ENCODE results near the gene CIDEC. TPM values are rescaled to one million over a fixed set of nuclear protein-coding genes. Genes with fewer than 3 reads are reported as not detected.

The CIDEC gene
- total and polyA plus RNA-seq, 4 experiments from 2014 or later, result not detected

DNA sequence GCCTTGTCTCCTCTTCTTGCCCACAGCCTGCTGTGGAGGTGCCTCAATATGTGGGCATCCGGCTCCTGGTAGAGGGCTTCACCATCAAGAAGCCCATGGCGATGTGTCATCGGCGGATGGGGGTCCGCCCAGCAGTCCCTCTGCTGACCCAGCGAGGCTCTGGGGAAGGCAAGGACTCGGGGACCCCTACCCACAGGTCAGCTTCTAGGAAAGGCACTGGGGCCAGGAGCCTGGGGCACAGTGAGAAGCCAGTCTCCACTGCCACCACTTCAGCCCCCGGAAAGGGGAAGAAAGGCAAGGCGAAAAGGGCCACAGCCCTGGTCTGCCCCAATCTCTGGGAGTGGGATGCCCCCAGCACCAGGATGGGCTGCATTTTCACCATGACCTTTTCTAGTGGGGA lies 47.0 kb downstream of the CIDEC start:
- peaks cover 23% of the 10 kb centered on the region for H3K36me3 ChIP-seq (ENCODE audit: insufficient read depth, low read length)
- no peak overlapping the region for H3K27ac ChIP-seq (ENCODE audit: low read depth, low read length)
- POLR2A ChIA-PET (ENCODE audit: partially characterized antibody), result interaction anchor here (1.2 kb wide), 1 partner anchor 11 kb away, joined by 3 read pairs; the partner anchor contains the start of gene RPUSD3
- H3K27ac Mint-ChIP-seq, result no peak overlapping the region
- H3K9me3 ChIP-seq (ENCODE audit: control insufficient read depth in 1 of 2, low read length in 2 of 2), result no peaks in the 10 kb centered on the region
- CTCF ChIA-PET (ENCODE audit: partially characterized antibody), result no interaction called here
- DNase-seq, result no peak
- intact Hi-C loops (cut with micrococcal nuclease), result no loop called here
- H3K4me1 Mint-ChIP-seq, result peaks cover 0 to 11% (median 7%) of the 10 kb centered on the region in 4 donors
- no peaks in the 10 kb centered on the region for H3K27me3 Mint-ChIP-seq
- H3K9me3 Mint-ChIP-seq, result no peaks in the 10 kb centered on the region
- no peak overlapping the region for H3K4me3 ChIP-seq (ENCODE audit: low read length in 2 of 2)
- no peaks in the 10 kb centered on the region for H3K27me3 ChIP-seq (ENCODE audit: insufficient read depth, low read length)
- no peaks in the 10 kb centered on the region for H3K4me1 ChIP-seq (ENCODE audit: insufficient read depth, low read length)
- no peak overlapping the region for H3K4me3 Mint-ChIP-seq
- peaks cover 9 to 42% of the 10 kb centered on the region in 2 donors for H3K36me3 Mint-ChIP-seq

DNA sequence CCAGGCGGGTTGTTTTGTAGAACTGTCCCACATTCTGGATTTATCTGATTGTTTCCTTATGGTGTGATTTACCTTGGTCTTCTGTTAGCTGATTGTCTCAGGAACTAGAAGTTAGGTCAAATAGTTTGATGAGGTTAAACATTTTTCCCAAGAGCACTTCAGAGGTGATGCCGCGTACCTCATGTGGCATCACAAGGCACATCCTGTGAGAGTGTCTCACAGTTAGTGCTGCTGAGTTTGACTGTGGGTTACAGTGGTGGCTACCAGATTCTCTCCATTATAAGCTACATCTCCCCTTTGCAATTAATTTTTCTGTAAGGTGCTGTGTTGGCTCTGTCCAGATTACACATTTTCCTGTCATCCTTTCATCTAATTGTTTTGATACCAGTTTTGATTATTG lies 48.8 kb downstream of the CIDEC start:
- H3K36me3 Mint-ChIP-seq, result peaks cover 6 to 37% of the 10 kb centered on the region in 2 donors
- Histone ChIP-seq H3K9me3 (ENCODE audit: control insufficient read depth in 1 of 2, low read length in 2 of 2) (no peaks in the 10 kb centered on the region), H3K27ac (ENCODE audit: low read depth, low read length) (no peak overlapping the region), H3K4me3 (ENCODE audit: low read length in 2 of 2) (no peak overlapping the region), H3K4me1 (ENCODE audit: insufficient read depth, low read length) (no peaks in the 10 kb centered on the region), H3K36me3 (ENCODE audit: insufficient read depth, low read length) (peaks cover 16% of the 10 kb centered on the region), H3K27me3 (ENCODE audit: insufficient read depth, low read length) (no peaks in the 10 kb centered on the region)
- H3K4me1 Mint-ChIP-seq, result peaks cover 0 to 12% (median 9%) of the 10 kb centered on the region in 4 donors
- intact Hi-C loops (cut with micrococcal nuclease), result no loop called here
- POLR2A ChIA-PET (ENCODE audit: partially characterized antibody), result interaction anchor here (1.1 kb wide), 1 partner anchor 121 kb away, joined by 3 read pairs; the partner anchor contains the start of gene PRRT3
- no peak overlapping the region for H3K4me3 Mint-ChIP-seq
- H3K27ac Mint-ChIP-seq, result peak overlapping the region in 3 of 7 donors; percentile 27 to 66 (median 50)
- CTCF ChIA-PET (ENCODE audit: partially characterized antibody), result interaction anchor here (1.5 to 1.6 kb wide), 2 partner anchors 23 to 49 kb away, joined by 3 to 5 read pairs; no protein-coding TSS in a partner anchor
- no peak for DNase-seq
- no peaks in the 10 kb centered on the region for H3K9me3 Mint-ChIP-seq
- no peaks in the 10 kb centered on the region for H3K27me3 Mint-ChIP-seq

DNA sequence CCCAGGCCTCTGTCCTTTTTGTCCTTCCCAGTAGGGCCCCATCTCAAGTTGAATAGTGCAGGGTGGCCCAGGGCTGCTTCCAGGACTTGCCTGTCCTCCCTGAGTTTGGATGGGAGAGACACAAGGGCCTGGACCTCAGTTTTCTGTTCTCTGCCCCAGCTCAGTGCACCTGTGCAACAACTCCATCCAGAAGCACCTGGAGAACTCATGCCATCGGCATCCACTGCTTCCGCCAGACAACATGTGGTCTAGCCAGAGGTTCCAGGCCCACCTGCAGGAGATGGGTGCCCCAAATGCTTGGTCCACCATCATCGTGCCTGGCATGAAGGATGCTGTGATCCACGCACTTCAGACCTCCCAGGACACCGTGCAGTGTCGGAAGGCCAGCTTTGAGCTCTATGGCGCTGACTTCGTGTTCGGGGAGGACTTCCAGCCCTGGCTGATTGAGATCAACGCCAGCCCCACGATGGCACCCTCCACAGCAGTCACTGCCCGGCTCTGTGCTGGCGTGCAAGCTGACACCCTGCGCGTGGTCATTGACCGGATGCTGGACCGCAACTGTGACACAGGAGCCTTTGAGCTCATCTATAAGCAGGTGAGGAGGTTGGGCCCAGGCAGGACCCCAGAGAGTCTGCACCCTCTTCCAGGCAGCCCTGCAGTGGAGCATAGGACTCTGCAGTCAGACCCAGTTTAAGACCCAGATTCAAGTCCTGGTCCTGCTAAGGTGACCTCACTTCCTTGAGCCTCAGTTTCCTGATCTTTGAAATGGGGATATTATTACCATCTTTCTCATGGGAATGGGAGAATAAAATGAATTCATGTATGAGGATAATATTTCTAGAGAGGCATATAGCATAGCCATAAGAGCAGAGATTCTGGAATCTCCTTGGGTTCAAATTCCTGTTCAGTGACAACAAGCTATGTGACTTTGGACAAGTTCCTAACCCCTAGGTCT lies 51.0 kb downstream of the CIDEC start:
- no peak for DNase-seq
- Histone ChIP-seq H3K27me3 (ENCODE audit: insufficient read depth, low read length) (no peaks in the 10 kb centered on the region), H3K4me1 (ENCODE audit: insufficient read depth, low read length) (no peaks in the 10 kb centered on the region), H3K36me3 (ENCODE audit: insufficient read depth, low read length) (peaks cover 11% of the 10 kb centered on the region), H3K4me3 (ENCODE audit: low read length in 2 of 2) (no peak overlapping the region), H3K9me3 (ENCODE audit: control insufficient read depth in 1 of 2, low read length in 2 of 2) (no peaks in the 10 kb centered on the region), H3K27ac (ENCODE audit: low read depth, low read length) (no peak overlapping the region)
- Mint-ChIP-seq H3K4me3 (no peak overlapping the region), H3K27ac (no peak overlapping the region), H3K27me3 (no peaks in the 10 kb centered on the region), H3K9me3 (no peaks in the 10 kb centered on the region), H3K36me3 (peaks cover 0 to 18% of the 10 kb centered on the region in 2 donors), H3K4me1 (peaks cover 0 to 12% (median 8%) of the 10 kb centered on the region in 4 donors)
- intact Hi-C loops (cut with micrococcal nuclease), result no loop called here
- CTCF ChIA-PET (ENCODE audit: partially characterized antibody), result interaction anchor here (1.5 to 2.0 kb wide), 3 partner anchors 12 to 24 kb away, joined by 3 to 6 read pairs (median 3); no protein-coding TSS in a partner anchor
- POLR2A ChIA-PET (ENCODE audit: partially characterized antibody), result interaction anchor here (1.1 kb wide), 1 partner anchor 104 kb away, joined by 3 read pairs; no protein-coding TSS in a partner anchor

DNA sequence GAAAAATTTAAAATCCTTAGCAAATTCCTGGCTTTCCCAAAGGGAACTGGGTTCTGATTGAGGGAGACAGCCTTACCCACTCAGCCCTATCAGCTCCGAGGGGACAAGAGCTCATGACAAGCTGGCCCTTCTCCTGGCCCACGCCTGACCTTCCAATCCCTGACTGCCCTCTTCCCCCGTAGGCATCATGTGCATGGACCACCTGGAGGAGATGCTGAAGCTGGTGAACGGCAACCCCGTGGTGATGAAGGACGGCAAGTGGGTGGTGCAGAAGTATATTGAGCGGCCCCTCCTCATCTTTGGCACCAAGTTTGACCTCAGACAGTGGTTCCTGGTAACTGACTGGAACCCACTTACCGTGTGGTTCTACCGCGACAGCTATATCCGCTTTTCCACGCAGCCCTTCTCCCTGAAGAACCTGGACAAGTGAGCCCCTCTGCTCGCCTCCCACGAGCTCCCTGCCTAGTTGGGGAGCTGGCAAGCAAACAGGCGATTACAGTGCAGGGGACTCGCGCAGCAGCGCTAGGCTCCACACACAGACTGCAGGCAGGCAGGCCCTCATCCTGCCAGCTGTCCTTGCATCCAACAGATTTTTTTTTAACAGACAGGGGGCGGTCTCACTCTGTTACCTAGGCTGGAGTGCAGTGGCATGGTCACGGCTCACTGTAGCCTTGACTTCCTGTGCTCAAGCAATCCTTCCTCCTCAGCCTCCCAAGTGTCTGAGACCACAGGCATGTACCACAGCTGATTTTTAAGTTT lies 53.1 kb downstream of the CIDEC start:
- Histone ChIP-seq H3K9me3 (ENCODE audit: control insufficient read depth in 1 of 2, low read length in 2 of 2) (no peaks in the 10 kb centered on the region), H3K27ac (ENCODE audit: low read depth, low read length) (no peak overlapping the region), H3K4me1 (ENCODE audit: insufficient read depth, low read length) (no peaks in the 10 kb centered on the region), H3K36me3 (ENCODE audit: insufficient read depth, low read length) (no peaks in the 10 kb centered on the region), H3K27me3 (ENCODE audit: insufficient read depth, low read length) (no peaks in the 10 kb centered on the region), H3K4me3 (ENCODE audit: low read length in 2 of 2) (no peak overlapping the region)
- Mint-ChIP-seq H3K9me3 (no peaks in the 10 kb centered on the region), H3K4me1 (peaks cover 0 to 16% (median 7%) of the 10 kb centered on the region in 4 donors), H3K4me3 (no peak overlapping the region), H3K36me3 (peaks cover 0 to 9% of the 10 kb centered on the region in 2 donors), H3K27ac (peak overlapping the region in 2 of 7 donors; percentile 22 to 65), H3K27me3 (no peaks in the 10 kb centered on the region)
- ChIA-PET POLR2A (ENCODE audit: partially characterized antibody) (interaction anchor here (1.0 to 1.4 kb wide), 3 partner anchors 19 to 109 kb away, joined by 3 to 4 read pairs (median 4); partner anchors contain the start of gene CRELD1), CTCF (ENCODE audit: partially characterized antibody) (interaction anchor here (0.7 to 2.0 kb wide), 6 partner anchors 14 to 516 kb away, joined by 3 to 6 read pairs (median 4); partner anchors contain the start of gene BRPF1)
- peak in 2 of 5 donors; percentile 18 to 36 for DNase-seq
- intact Hi-C loops (cut with micrococcal nuclease), result no loop called here

DNA sequence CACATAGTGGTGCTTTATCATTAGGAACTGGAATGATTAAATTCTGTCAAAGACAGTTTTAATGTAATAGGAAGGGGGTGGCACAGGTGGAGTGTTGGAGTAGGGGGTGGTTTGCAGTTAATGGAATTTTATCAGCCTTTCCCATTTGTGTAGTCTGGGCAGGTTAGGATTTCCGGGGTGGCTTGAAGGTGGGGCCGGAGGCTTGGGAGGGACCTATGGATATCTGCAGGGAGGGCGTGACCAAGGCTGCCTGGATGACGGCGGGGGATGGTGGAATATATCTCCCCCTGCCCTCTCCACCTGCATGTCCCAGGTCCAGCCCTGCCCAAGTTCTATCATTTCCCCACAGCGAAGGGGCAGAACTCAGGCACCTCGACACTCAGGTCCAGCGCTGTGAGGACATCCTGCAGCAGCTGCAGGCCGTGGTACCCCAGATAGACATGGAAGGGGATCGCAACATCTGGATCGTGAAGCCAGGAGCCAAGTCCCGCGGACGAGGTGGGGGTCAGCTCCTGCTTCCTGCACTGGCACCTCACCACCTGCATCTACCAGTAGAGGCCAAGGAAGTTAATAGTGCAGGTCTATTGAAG lies 54.5 kb downstream of the CIDEC start:
- H3K27me3 Mint-ChIP-seq, result no peaks in the 10 kb centered on the region
- H3K27ac Mint-ChIP-seq, result no peak overlapping the region
- intact Hi-C loops (cut with micrococcal nuclease), result no loop called here
- peaks cover 0 to 3% of the 10 kb centered on the region in 2 donors for H3K36me3 Mint-ChIP-seq
- no peaks in the 10 kb centered on the region for H3K4me1 ChIP-seq (ENCODE audit: insufficient read depth, low read length)
- no peaks in the 10 kb centered on the region for H3K36me3 ChIP-seq (ENCODE audit: insufficient read depth, low read length)
- no peaks in the 10 kb centered on the region for H3K9me3 ChIP-seq (ENCODE audit: control insufficient read depth in 1 of 2, low read length in 2 of 2)
- H3K27ac ChIP-seq (ENCODE audit: low read depth, low read length), result no peak overlapping the region
- H3K27me3 ChIP-seq (ENCODE audit: insufficient read depth, low read length), result no peaks in the 10 kb centered on the region
- H3K4me3 ChIP-seq (ENCODE audit: low read length in 2 of 2), result no peak overlapping the region
- POLR2A ChIA-PET (ENCODE audit: partially characterized antibody), result no interaction called here
- no peak overlapping the region for H3K4me3 Mint-ChIP-seq
- peaks cover 0 to 9% (median under 1%) of the 10 kb centered on the region in 4 donors for H3K4me1 Mint-ChIP-seq
- CTCF ChIA-PET (ENCODE audit: partially characterized antibody), result no interaction called here
- H3K9me3 Mint-ChIP-seq, result no peaks in the 10 kb centered on the region
- no peak for DNase-seq

- intact Hi-C loops (cut with micrococcal nuclease), result no loop called here
- H3K27ac ChIP-seq (ENCODE audit: low read depth, low read length), result no peak overlapping the region
- no peaks in the 10 kb centered on the region for H3K4me1 ChIP-seq (ENCODE audit: insufficient read depth, low read length)
- no peak overlapping the region for H3K4me3 ChIP-seq (ENCODE audit: low read length in 2 of 2)
- CTCF ChIA-PET (ENCODE audit: partially characterized antibody), result no interaction called here
- Mint-ChIP-seq H3K27me3 (no peaks in the 10 kb centered on the region), H3K27ac (no peak overlapping the region), H3K4me1 (peaks cover 0 to 4% (median 2%) of the 10 kb centered on the region in 4 donors), H3K4me3 (no peak overlapping the region), H3K9me3 (peaks cover 0 to 2% (median 0%) of the 10 kb centered on the region in 8 donors), H3K36me3 (peaks cover 0 to 4% of the 10 kb centered on the region in 2 donors)
- no peak for DNase-seq
- no peaks in the 10 kb centered on the region for H3K9me3 ChIP-seq (ENCODE audit: control insufficient read depth in 1 of 2, low read length in 2 of 2)
- POLR2A ChIA-PET (ENCODE audit: partially characterized antibody), result no interaction called here
- no peaks in the 10 kb centered on the region for H3K36me3 ChIP-seq (ENCODE audit: insufficient read depth, low read length)
- H3K27me3 ChIP-seq (ENCODE audit: insufficient read depth, low read length), result no peaks in the 10 kb centered on the region
These were observed 59.1 kb downstream of the CIDEC start for GRCh38 chr3:9820946-9821345.

Measured in CD4-positive, alpha-beta memory T cell (primary cell).